Right cardiac atrium (tissue), 5 donors: ENCODE measurements around the gene PARP2. TPM values are rescaled to one million over a fixed set of nuclear protein-coding genes. Genes with fewer than 3 reads are reported as not detected.

Experiments
- ATAC-seq, 2 donors: fragments of 200-7000 bp; cut with Tn5 transposase; one replicate each; pipeline versions ENCODE4 v1.8.0 to v1.9.1; 2020; ENCODE audit warnings: moderate library complexity in 2 of 2, mild to moderate bottlenecking in 1 of 2
- DNase-seq, 3 donors: peaks; one replicate each; pipeline ENCODE4 v3.0.0-alpha.2; 2020
- H3K27ac ChIP-seq: one replicate; pipeline ENCODE4 v1.5.1; 2013; ENCODE audit warnings: mild to moderate bottlenecking, low read length, control low read depth, moderate library complexity
- H3K27me3 ChIP-seq: one replicate; pipeline ENCODE4 v1.6.1; 2013; ENCODE audit not compliant: control insufficient read depth, insufficient read depth
- H3K4me1 ChIP-seq: one replicate; pipeline ENCODE4 v1.6.1; 2013; ENCODE audit warnings: low read length; ENCODE audit not compliant: control insufficient read depth, insufficient read depth
- H3K4me3 ChIP-seq: one replicate; pipeline ENCODE4 v1.5.1; 2013; ENCODE audit warnings: low read length, control low read depth
- H3K9me3 ChIP-seq: one replicate; pipeline ENCODE4 v1.6.1; 2013; ENCODE audit warnings: low read length; ENCODE audit not compliant: control insufficient read depth
- WGBS: extraction: QIAGEN DNeasy Blood & Tissue Kit; methylation state at CpG from one replicate; pipeline ENCODE4 v1.1.7; 2013; 5-methylcytosine and 5-hydroxymethylcytosine counted together
- intact Hi-C, 4 donors: fragments of 100-400 bp; cut with DNase I; formaldehyde crosslinking; loops; one replicate each; pipeline versions ENCODE4 v1.11.0 to v1.14.0; 2022 to 2023
- polyA plus RNA-seq: library from polyadenylated mRNA; stranded (reverse); fragments of 200-250 nt; gene quantifications from one replicate; pipeline ENCODE4 v1.2.3, GENCODE V29; 2013
- total RNA-seq, 4 donors: library from RNA; stranded (reverse); fragmentation: NEBNext Ultra II Directional; extraction: Animal tissue kit (Norgen Biotek cat#: 25700); gene quantifications; one replicate each; pipeline ENCODE4 v1.2.1, GENCODE V29; 2021
- donor health status: healthy with polysubstance abuse.
- donor health status: DM: no; HTN: yes; CAD: no.
- donor health status: DM: no; HTN: no; CAD: no.
- donor health status: DM: no; HTN: yes; CAD: no; lungs with severe emphysema.
- donor health status: DM: yes; HTN: yes; CAD: no.

Gene PARP2
- total and polyA plus RNA-seq, 5 donors: 11.9 to 17.9 (median 15.7) TPM

- DNase-seq (no peak), ATAC-seq (no peak)
- no peak overlapping the region for H3K4me3 ChIP-seq
- intact Hi-C loops: no loop called here
- H3K27me3 ChIP-seq: no peaks in the 10 kb centered on the region
- H3K27ac ChIP-seq: no peak overlapping the region
- 89% methylated on average over 6 of the region's 6 CpGs for WGBS
- no peaks in the 10 kb centered on the region for H3K4me1 ChIP-seq
- no peaks in the 10 kb centered on the region for H3K9me3 ChIP-seq
These were observed 37.2 kb downstream of the PARP2 start for GRCh38 chr14:20380681-20381080.

- no peak for ATAC-seq
- WGBS: 88% methylated on average over 7 of the region's 7 CpGs
- no peak overlapping the region for H3K4me3 ChIP-seq
These were observed 37.9 kb downstream of the PARP2 start for GRCh38 chr14:20381341-20381740.

GRCh38 chr14:20382526-20382925, 39.1 kb downstream of the PARP2 start:
- Histone ChIP-seq H3K9me3 (no peaks in the 10 kb centered on the region), H3K27ac (no peak overlapping the region), H3K27me3 (no peaks in the 10 kb centered on the region), H3K4me3 (no peak overlapping the region), H3K4me1 (no peaks in the 10 kb centered on the region)
- DNase-seq (no peak), ATAC-seq (no peak)
- whole genome bisulfite sequencing: 95% methylated on average over 12 of the region's 12 CpGs
- intact Hi-C loops: no loop called here

More at GRCh38 chr14:20381341-20381740, 37.9 kb downstream of the PARP2 start:
- intact Hi-C loops: no loop called here
- no peaks in the 10 kb centered on the region for H3K27me3 ChIP-seq
- DNase-seq: no peak
- H3K4me1 ChIP-seq: no peaks in the 10 kb centered on the region
- H3K9me3 ChIP-seq: no peaks in the 10 kb centered on the region
- H3K27ac ChIP-seq: no peak overlapping the region

- Histone ChIP-seq H3K27ac (no peak overlapping the region), H3K9me3 (no peaks in the 10 kb centered on the region), H3K4me1 (no peaks in the 10 kb centered on the region), H3K4me3 (no peak overlapping the region), H3K27me3 (no peaks in the 10 kb centered on the region)
- DNase-seq (no peak), ATAC-seq (no peak)
- intact Hi-C loops: no loop called here
- 95% methylated on average over 10 of the region's 10 CpGs for WGBS
These were observed 39.6 kb downstream of the PARP2 start for GRCh38 chr14:20383032-20383431.

GRCh38 chr14:20383636-20384035, 40.2 kb downstream of the PARP2 start:
- 95% methylated on average over 5 of the region's 5 CpGs for WGBS
- Histone ChIP-seq H3K4me1 (no peaks in the 10 kb centered on the region), H3K27ac (no peak overlapping the region), H3K4me3 (no peak overlapping the region), H3K27me3 (no peaks in the 10 kb centered on the region), H3K9me3 (no peaks in the 10 kb centered on the region)
- ATAC-seq (no peak), DNase-seq (no peak)
- intact Hi-C loops: no loop called here

GRCh38 chr14:20384321-20384720, 40.9 kb downstream of the PARP2 start:
- intact Hi-C loops: no loop called here
- no peaks in the 10 kb centered on the region for H3K4me1 ChIP-seq
- H3K27ac ChIP-seq: no peak overlapping the region
- WGBS: 90% methylated on average over 7 of the region's 7 CpGs
- ATAC-seq: no peak
- H3K9me3 ChIP-seq: no peaks in the 10 kb centered on the region
- H3K27me3 ChIP-seq: no peaks in the 10 kb centered on the region
- DNase-seq: no peak
- H3K4me3 ChIP-seq: no peak overlapping the region

GRCh38 chr14:20384886-20385285, 41.5 kb downstream of the PARP2 start:
- no peaks in the 10 kb centered on the region for H3K4me1 ChIP-seq
- H3K4me3 ChIP-seq: no peak overlapping the region
- H3K27ac ChIP-seq: no peak overlapping the region
- no peaks in the 10 kb centered on the region for H3K27me3 ChIP-seq
- DNase-seq (no peak), ATAC-seq (no peak)
- H3K9me3 ChIP-seq: no peaks in the 10 kb centered on the region
- intact Hi-C loops: no loop called here
- WGBS: 95% methylated on average over 5 of the region's 5 CpGs

GRCh38 chr14:20386276-20386855, 42.9 kb downstream of the PARP2 start:
- Histone ChIP-seq H3K27ac (no peak overlapping the region), H3K9me3 (no peaks in the 10 kb centered on the region), H3K4me1 (no peaks in the 10 kb centered on the region), H3K4me3 (no peak overlapping the region), H3K27me3 (no peaks in the 10 kb centered on the region)
- ATAC-seq (no peak), DNase-seq (no peak)
- intact Hi-C loops: no loop called here
- WGBS: 96% methylated on average over 17 of the region's 17 CpGs

- H3K27ac ChIP-seq: no peak overlapping the region
- no peaks in the 10 kb centered on the region for H3K4me1 ChIP-seq
- no peak overlapping the region for H3K4me3 ChIP-seq
- DNase-seq: no peak
- WGBS: 91% methylated on average over 6 of the region's 6 CpGs
- no peaks in the 10 kb centered on the region for H3K27me3 ChIP-seq
- intact Hi-C loops: no loop called here
- ATAC-seq: no peak
- no peaks in the 10 kb centered on the region for H3K9me3 ChIP-seq
These were observed 44.1 kb downstream of the PARP2 start for GRCh38 chr14:20387576-20387975.

GRCh38 chr14:20388159-20388558, 44.7 kb downstream of the PARP2 start:
- Histone ChIP-seq H3K9me3 (no peaks in the 10 kb centered on the region), H3K4me1 (no peaks in the 10 kb centered on the region), H3K27ac (no peak overlapping the region), H3K27me3 (no peaks in the 10 kb centered on the region), H3K4me3 (no peak overlapping the region)
- WGBS: 57% methylated on average over 4 of the region's 4 CpGs
- intact Hi-C loops: no loop called here
- ATAC-seq: no peak
- DNase-seq: no peak

GRCh38 chr14:20391505-20391904, 48.1 kb downstream of the PARP2 start:
- no peak overlapping the region for H3K27ac ChIP-seq
- no peaks in the 10 kb centered on the region for H3K4me1 ChIP-seq
- no peaks in the 10 kb centered on the region for H3K27me3 ChIP-seq
- H3K9me3 ChIP-seq: no peaks in the 10 kb centered on the region
- WGBS: 93% methylated on average over 4 of the region's 4 CpGs
- intact Hi-C loops: no loop called here
- DNase-seq (no peak), ATAC-seq (no peak)
- H3K4me3 ChIP-seq: no peak overlapping the region

GRCh38 chr14:20397511-20397910, 54.1 kb downstream of the PARP2 start:
- H3K9me3 ChIP-seq: no peaks in the 10 kb centered on the region
- intact Hi-C loops: no loop called here
- H3K27me3 ChIP-seq: no peaks in the 10 kb centered on the region
- H3K4me3 ChIP-seq: no peak overlapping the region
- 94% methylated on average over 3 of the region's 3 CpGs for WGBS
- H3K4me1 ChIP-seq: no peaks in the 10 kb centered on the region
- DNase-seq: no peak
- H3K27ac ChIP-seq: no peak overlapping the region
- ATAC-seq: no peak
